ENCODE data around the gene LAMA5.

Gene LAMA5

GRCh38 chr20:62331347-62331746, 35.8 kb downstream of the LAMA5 start:
- Histone ChIP-seq H3K9ac (ENCODE audit: low read length) (no peak overlapping the region), H3K36me3 (ENCODE audit: low read length) (no peaks in the 10 kb centered on the region), H3F3A (ENCODE audit: insufficient read depth) (no peaks in the 10 kb centered on the region), H3K79me2 (ENCODE audit: insufficient read depth, low read length) (no peaks in the 10 kb centered on the region), H3K27me3 (ENCODE audit: low read length) (no peaks in the 10 kb centered on the region), H3K9me2 (replicated peaks; ENCODE audit: insufficient read depth, low read length) (no peaks in the 10 kb centered on the region), H4K20me1 (ENCODE audit: low read depth, low read length) (no peaks in the 10 kb centered on the region), H3K4me3 (ENCODE audit: insufficient read depth, low read length, poor library complexity, severe bottlenecking) (no peak overlapping the region), H2AFZ (ENCODE audit: low read depth, low read length, severe bottlenecking) (no peak overlapping the region), H3K27ac (ENCODE audit: low read depth, low read length) (no peak overlapping the region), H3K4me2 (ENCODE audit: low read depth, low read length, poor library complexity, severe bottlenecking) (no peak overlapping the region), H3K9me3 (ENCODE audit: insufficient read depth, low read length) (no peaks in the 10 kb centered on the region)
- TF ChIP-seq EZH2phosphoT487 (conservative IDR thresholded peaks at IDR 0.05; ENCODE audit: low read length) (no peak), CTCF (IDR thresholded peaks at IDR 0.05; ENCODE audit: insufficient read depth, low read length, poor library complexity, severe bottlenecking) (no peak)

DNA sequence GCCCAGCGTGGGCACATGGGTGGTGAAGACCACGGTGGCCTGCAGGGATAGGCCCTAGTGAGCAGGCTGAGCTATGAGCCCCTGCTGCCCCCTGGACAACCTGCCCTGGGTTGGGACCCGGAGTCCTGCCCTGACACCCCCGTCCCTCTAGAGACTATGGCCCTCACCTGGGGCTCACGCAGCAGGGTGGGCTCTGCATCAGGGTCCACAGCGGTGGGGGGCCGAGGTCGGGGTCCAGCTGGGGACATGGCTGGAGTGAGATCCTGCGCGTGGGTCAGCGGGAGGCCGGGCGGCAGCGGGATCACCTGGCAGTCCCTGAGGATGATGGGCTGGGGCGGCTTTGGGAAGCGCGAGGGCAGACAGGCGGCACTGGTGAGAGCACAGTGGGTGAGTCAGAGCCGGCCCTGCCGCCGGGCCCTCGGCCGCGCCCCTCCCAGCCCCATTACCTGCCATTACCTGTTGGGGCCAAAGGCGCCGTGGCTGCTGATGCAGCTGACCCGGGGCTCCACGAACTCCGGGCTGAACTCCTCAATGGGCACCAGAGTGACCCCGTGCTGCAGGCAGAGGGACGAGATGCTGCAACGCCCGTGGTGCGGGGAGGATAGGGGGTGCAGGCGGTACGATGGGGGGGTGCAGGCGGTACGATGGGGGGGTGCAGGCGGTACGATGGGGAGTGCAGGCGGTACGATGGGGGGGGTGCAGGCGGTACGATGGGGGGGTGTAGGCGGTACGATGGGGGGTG, 36.4 kb downstream of the LAMA5 start:
- Histone ChIP-seq H3K9me2 (replicated peaks; ENCODE audit: insufficient read depth, low read length) (no peaks in the 10 kb centered on the region), H2AFZ (ENCODE audit: low read depth, low read length, severe bottlenecking) (no peak overlapping the region), H3K79me2 (ENCODE audit: insufficient read depth, low read length) (no peaks in the 10 kb centered on the region), H3K4me3 (ENCODE audit: insufficient read depth, low read length, poor library complexity, severe bottlenecking) (no peak overlapping the region), H3K4me2 (ENCODE audit: low read depth, low read length, poor library complexity, severe bottlenecking) (no peak overlapping the region), H3K9ac (ENCODE audit: low read length) (no peak overlapping the region), H3K27me3 (ENCODE audit: low read length) (no peaks in the 10 kb centered on the region), H3K36me3 (ENCODE audit: low read length) (no peaks in the 10 kb centered on the region), H3K27ac (ENCODE audit: low read depth, low read length) (no peak overlapping the region), H4K20me1 (ENCODE audit: low read depth, low read length) (no peaks in the 10 kb centered on the region), H3F3A (ENCODE audit: insufficient read depth) (no peaks in the 10 kb centered on the region), H3K9me3 (ENCODE audit: insufficient read depth, low read length) (no peaks in the 10 kb centered on the region)
- TF ChIP-seq CTCF (IDR thresholded peaks at IDR 0.05; ENCODE audit: insufficient read depth, low read length, poor library complexity, severe bottlenecking), result no peak
- TF ChIP-seq EZH2phosphoT487 (conservative IDR thresholded peaks at IDR 0.05; ENCODE audit: low read length), result no peak

DNA sequence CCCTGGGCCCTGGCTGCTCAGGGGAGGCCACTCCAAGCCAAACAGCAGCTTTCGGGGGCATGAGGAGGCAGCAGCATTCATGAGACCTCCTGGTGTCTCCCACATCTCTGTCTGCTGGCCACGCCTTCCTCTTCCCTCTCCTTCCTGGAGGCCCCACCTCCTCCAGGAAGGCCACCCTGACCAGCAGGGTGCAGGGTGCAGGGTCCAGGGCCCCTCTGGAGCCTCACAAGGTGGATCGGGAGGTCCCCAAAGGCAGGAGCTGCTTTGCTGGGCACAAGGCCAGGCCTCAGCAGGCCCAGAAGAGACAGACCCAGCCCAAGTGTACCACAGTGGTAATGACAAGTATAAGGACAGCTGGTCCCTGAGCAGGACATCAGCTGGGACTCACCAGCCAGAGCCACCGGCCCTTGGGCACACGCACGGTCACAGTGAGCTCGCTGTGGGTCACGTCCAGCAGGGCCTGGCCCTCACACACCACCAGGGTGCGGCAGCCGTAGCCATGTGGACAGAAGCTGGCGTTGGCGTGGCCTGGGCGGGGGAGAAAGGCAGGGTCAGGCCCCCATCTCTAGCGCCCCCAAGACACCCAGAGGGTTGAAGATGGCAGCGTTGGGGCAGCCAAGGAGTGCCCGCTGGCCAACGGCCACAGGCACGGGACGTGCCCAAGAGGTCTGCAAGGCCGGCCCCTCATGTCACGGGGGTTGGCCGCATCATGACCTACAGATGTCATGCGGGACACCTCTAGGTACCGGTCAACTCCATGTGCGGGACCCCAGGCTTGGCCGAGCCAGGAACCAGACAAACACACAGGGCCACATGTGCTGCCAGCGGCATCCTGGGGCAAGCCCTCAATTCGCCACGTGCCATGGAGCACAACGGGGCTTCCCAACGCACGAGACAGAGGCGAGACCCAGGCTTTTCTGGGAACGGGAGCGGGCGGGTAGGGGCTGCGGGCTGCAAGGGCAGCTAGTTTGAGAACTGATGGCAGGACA, 37.4 kb downstream of the LAMA5 start:
- Histone ChIP-seq H3K27ac (ENCODE audit: low read depth, low read length) (no peak overlapping the region), H3K36me3 (ENCODE audit: low read length) (no peaks in the 10 kb centered on the region), H4K20me1 (ENCODE audit: low read depth, low read length) (no peaks in the 10 kb centered on the region)

More for the DNA sequence above, 37.4 kb downstream of the LAMA5 start:
- no peaks in the 10 kb centered on the region for H3F3A ChIP-seq (ENCODE audit: insufficient read depth)
- no peak overlapping the region for H3K4me2 ChIP-seq (ENCODE audit: low read depth, low read length, poor library complexity, severe bottlenecking)
- no peak overlapping the region for H2AFZ ChIP-seq (ENCODE audit: low read depth, low read length, severe bottlenecking)
- H3K9ac ChIP-seq (ENCODE audit: low read length), result no peak overlapping the region
- H3K9me3 ChIP-seq (ENCODE audit: insufficient read depth, low read length), result no peaks in the 10 kb centered on the region
- H3K9me2 ChIP-seq (replicated peaks; ENCODE audit: insufficient read depth, low read length), result no peaks in the 10 kb centered on the region
- no peak overlapping the region for H3K4me3 ChIP-seq (ENCODE audit: insufficient read depth, low read length, poor library complexity, severe bottlenecking)
- TF ChIP-seq CTCF (IDR thresholded peaks at IDR 0.05; ENCODE audit: insufficient read depth, low read length, poor library complexity, severe bottlenecking), result no peak
- no peak for TF ChIP-seq EZH2phosphoT487 (conservative IDR thresholded peaks at IDR 0.05; ENCODE audit: low read length)
- H3K27me3 ChIP-seq (ENCODE audit: low read length), result no peaks in the 10 kb centered on the region
- H3K79me2 ChIP-seq (ENCODE audit: insufficient read depth, low read length), result no peaks in the 10 kb centered on the region

Data from SU-DHL-6 (cell line).